Caco-2 (cell line): ENCODE data around the gene VTN. TPM values are rescaled to one million over a fixed set of nuclear protein-coding genes. Genes with fewer than 3 reads are reported as not detected.

Source experiments
- BruUV-seq: library from RNA; stranded (reverse); fragments of 400-500 nt; replicated peaks from 2 replicates; lab custom pipeline; 2021; lab: Mats Ljungman, UMichigan
- CTCF ChIA-PET: fragments of 300-600 bp; sonication (Branson Sonifier 250); formaldehyde crosslinking; loops from one replicate; lab custom pipeline; 2022; ENCODE audit warnings: antibody characterized with exemption; lab: Charles Lee
- POLR2A ChIA-PET: fragments of 300-600 bp; sonication (Branson Sonifier 250); formaldehyde crosslinking; loops from one replicate; lab custom pipeline; 2022; ENCODE audit warnings: antibody characterized with exemption; lab: Charles Lee
- DNase-seq, 2 experiments: peaks; one replicate each; pipeline versions ENCODE4 v3.0.0 to v3.0.0-alpha.2; 2020 to 2022
- H3K27me3 ChIP-seq: replicated peaks from 2 replicates; pipeline ENCODE4 v1.6.0; 2011; ENCODE audit warnings: low read length; ENCODE audit not compliant: control insufficient read depth, insufficient read depth
- H3K36me3 ChIP-seq: 2 replicates; pipeline ENCODE4 v1.5.1; 2011; ENCODE audit warnings: low read length; ENCODE audit not compliant: control insufficient read depth, insufficient read depth
- H3K4me1 ChIP-seq: fragments of 250-450 bp; sonication (Bioruptor Pico); 2 replicates; pipeline ENCODE4 v1.5.1; 2020; ENCODE audit warnings: mild to moderate bottlenecking
- H3K4me3 ChIP-seq: 2 replicates; pipeline ENCODE4 v1.5.1; 2011; ENCODE audit warnings: low read depth, mild to moderate bottlenecking, control low read depth, low read length
- H3K9me3 ChIP-seq: fragments of 250-450 bp; sonication (Bioruptor Pico); 2 replicates; pipeline ENCODE4 v1.5.1; 2020; ENCODE audit warnings: mild to moderate bottlenecking, moderate library complexity
- H3K27ac Mint-ChIP-seq: one replicate; pipeline ENCODE4 v1.8.0; 2022; ENCODE audit warnings: mixed read lengths; ENCODE audit not compliant: unreplicated experiment
- H3K27me3 Mint-ChIP-seq: one replicate; pipeline ENCODE4 v1.8.0; 2022; ENCODE audit warnings: mixed read lengths; ENCODE audit not compliant: insufficient read depth, unreplicated experiment
- H3K36me3 Mint-ChIP-seq: one replicate; pipeline ENCODE4 v1.8.0; 2022; ENCODE audit warnings: mild to moderate bottlenecking, mixed read lengths; ENCODE audit not compliant: insufficient read depth, unreplicated experiment
- H3K4me1 Mint-ChIP-seq: one replicate; pipeline ENCODE4 v1.8.0; 2022; ENCODE audit warnings: low read depth, mixed read lengths; ENCODE audit not compliant: unreplicated experiment
- H3K4me3 Mint-ChIP-seq: one replicate; pipeline ENCODE4 v1.8.0; 2022; ENCODE audit warnings: mild to moderate bottlenecking, moderate library complexity, mixed read lengths; ENCODE audit not compliant: unreplicated experiment
- H3K9me3 Mint-ChIP-seq: one replicate; pipeline ENCODE4 v1.8.0; 2022; ENCODE audit warnings: mixed read lengths; ENCODE audit not compliant: unreplicated experiment
- intact Hi-C: fragments of 100-400 bp; cut with micrococcal nuclease; formaldehyde crosslinking; loops from one replicate; pipeline ENCODE4 v1.10.0; 2022; ENCODE audit not compliant: unreplicated experiment
- total RNA-seq: library from RNA; stranded (reverse); gene quantifications from 2 replicates; pipeline ENCODE4 v1.2.3, GENCODE V29; 2022
- TF ChIP-seq, protein P1 (sequence below), 2 experiments: fragments of 200-600 bp in 1 of 2; IDR thresholded peaks; 1 replicate in 1 of 2; 2 replicates in 1 of 2; pipeline versions ENCODE4 v1.5.1 to v1.8.0; 2011 to 2022; ENCODE audit warnings: antibody characterized with exemption in 1 of 2, control low read depth in 1 of 2, inconsistent platforms in 1 of 2, low read depth in 1 of 2, low read length in 1 of 2, mild to moderate bottlenecking in 1 of 2, moderate library complexity in 1 of 2; ENCODE audit not compliant: insufficient read depth in 1 of 2, severe bottlenecking in 1 of 2, unreplicated experiment in 1 of 2

The VTN gene
- total RNA-seq, 1 experiment from 2014 or later, result 273 TPM

DNA sequence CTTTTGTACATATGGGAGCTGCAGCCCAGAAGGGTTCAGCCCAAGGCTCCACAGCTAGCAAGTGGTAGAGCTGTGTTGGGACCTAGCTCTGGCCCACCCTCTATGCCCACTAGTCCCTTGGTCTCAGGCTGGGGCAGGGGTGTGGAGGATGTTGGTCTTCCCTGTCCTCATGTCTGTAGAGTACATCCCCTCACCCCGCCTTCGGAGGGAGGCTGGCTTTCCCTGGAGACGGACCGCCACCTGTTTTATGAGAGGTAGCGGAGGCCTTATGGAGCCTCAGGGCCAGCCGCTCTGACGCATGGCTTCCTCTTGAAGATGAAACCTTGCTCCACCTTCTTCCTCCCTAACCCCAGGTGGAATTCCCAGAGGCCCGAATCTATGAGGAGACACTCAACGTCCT, 26.1 kb downstream of the VTN start:
- Histone ChIP-seq H3K4me1 (peaks cover 22% of the 10 kb centered on the region), H3K36me3 (peaks cover 28% of the 10 kb centered on the region), H3K4me3 (no peak overlapping the region), H3K9me3 (no peaks in the 10 kb centered on the region), H3K27me3 (no peaks in the 10 kb centered on the region)
- POLR2A ChIA-PET, result interaction anchor here (0.9 to 1.3 kb wide), 2 partner anchors 8 to 13 kb away, joined by 5 to 11 read pairs; partner anchors contain the start of genes IFT20, POLDIP2 and TNFAIP1
- Mint-ChIP-seq H3K9me3 (no peaks in the 10 kb centered on the region), H3K36me3 (peaks cover 91% of the 10 kb centered on the region), H3K4me1 (peaks cover 8% of the 10 kb centered on the region), H3K27me3 (no peaks in the 10 kb centered on the region), H3K4me3 (no peak overlapping the region), H3K27ac (no peak overlapping the region)
- CTCF ChIA-PET, result interaction anchor here (0.5 to 1.2 kb wide), 4 partner anchors 8 to 73 kb away, joined by 3 to 5 read pairs (median 3); partner anchors contain the start of genes IFT20 and TNFAIP1
- TF ChIP-seq, protein P1, sequence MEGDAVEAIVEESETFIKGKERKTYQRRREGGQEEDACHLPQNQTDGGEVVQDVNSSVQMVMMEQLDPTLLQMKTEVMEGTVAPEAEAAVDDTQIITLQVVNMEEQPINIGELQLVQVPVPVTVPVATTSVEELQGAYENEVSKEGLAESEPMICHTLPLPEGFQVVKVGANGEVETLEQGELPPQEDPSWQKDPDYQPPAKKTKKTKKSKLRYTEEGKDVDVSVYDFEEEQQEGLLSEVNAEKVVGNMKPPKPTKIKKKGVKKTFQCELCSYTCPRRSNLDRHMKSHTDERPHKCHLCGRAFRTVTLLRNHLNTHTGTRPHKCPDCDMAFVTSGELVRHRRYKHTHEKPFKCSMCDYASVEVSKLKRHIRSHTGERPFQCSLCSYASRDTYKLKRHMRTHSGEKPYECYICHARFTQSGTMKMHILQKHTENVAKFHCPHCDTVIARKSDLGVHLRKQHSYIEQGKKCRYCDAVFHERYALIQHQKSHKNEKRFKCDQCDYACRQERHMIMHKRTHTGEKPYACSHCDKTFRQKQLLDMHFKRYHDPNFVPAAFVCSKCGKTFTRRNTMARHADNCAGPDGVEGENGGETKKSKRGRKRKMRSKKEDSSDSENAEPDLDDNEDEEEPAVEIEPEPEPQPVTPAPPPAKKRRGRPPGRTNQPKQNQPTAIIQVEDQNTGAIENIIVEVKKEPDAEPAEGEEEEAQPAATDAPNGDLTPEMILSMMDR (IDR thresholded peaks at IDR 0.05; ENCODE audit: insufficient read depth in 1 of 2, low read depth in 1 of 2, low read length in 1 of 2, severe bottlenecking in 1 of 2, unreplicated experiment in 1 of 2), result no peak
- intact Hi-C loops, result no loop called here
- BruUV-seq, result no TSS peak
- peak in 1 of 2 experiments; percentile 56 for DNase-seq

- H3K36me3 ChIP-seq, result peaks cover 24% of the 10 kb centered on the region
- intact Hi-C loops, result no loop called here
- BruUV-seq, result no TSS peak
- Mint-ChIP-seq H3K4me3 (no peak overlapping the region), H3K9me3 (no peaks in the 10 kb centered on the region), H3K36me3 (peaks cover 90% of the 10 kb centered on the region), H3K27ac (no peak overlapping the region), H3K27me3 (no peaks in the 10 kb centered on the region), H3K4me1 (peaks cover 8% of the 10 kb centered on the region)
- H3K4me3 ChIP-seq, result no peak overlapping the region
- no peaks in the 10 kb centered on the region for H3K9me3 ChIP-seq
- peak in 1 of 2 experiments; percentile 52 for DNase-seq
- ChIA-PET POLR2A (interaction anchor here (0.9 to 1.3 kb wide), 2 partner anchors 8 to 14 kb away, joined by 5 to 11 read pairs; partner anchors contain the start of genes IFT20, POLDIP2 and TNFAIP1), CTCF (interaction anchor here (0.5 to 1.2 kb wide), 5 partner anchors 8 to 123 kb away, joined by 3 to 5 read pairs (median 3); partner anchors contain the start of genes IFT20 and TNFAIP1)
- peaks cover 22% of the 10 kb centered on the region for H3K4me1 ChIP-seq
- TF ChIP-seq, protein P1 (IDR thresholded peaks at IDR 0.05; ENCODE audit: insufficient read depth in 1 of 2, low read depth in 1 of 2, low read length in 1 of 2, severe bottlenecking in 1 of 2, unreplicated experiment in 1 of 2), result no peak
- H3K27me3 ChIP-seq, result no peaks in the 10 kb centered on the region
Measured at GRCh38 chr17:28343491-28343932, 26.6 kb downstream of the VTN start.

GRCh38 chr17:28342313-28342712, 27.8 kb downstream of the VTN start:
- Mint-ChIP-seq H3K4me1 (peaks cover 15% of the 10 kb centered on the region), H3K27ac (peak overlapping the region; percentile 21), H3K27me3 (no peaks in the 10 kb centered on the region), H3K36me3 (peaks cover 90% of the 10 kb centered on the region), H3K4me3 (no peak overlapping the region), H3K9me3 (no peaks in the 10 kb centered on the region)
- intact Hi-C loops, result no loop called here
- Histone ChIP-seq H3K36me3 (peaks cover 19% of the 10 kb centered on the region), H3K4me1 (peaks cover 25% of the 10 kb centered on the region), H3K4me3 (no peak overlapping the region), H3K9me3 (no peaks in the 10 kb centered on the region), H3K27me3 (no peaks in the 10 kb centered on the region)
- POLR2A ChIA-PET, result interaction anchor here (0.6 kb wide), 1 partner anchor 95 kb away, joined by 3 read pairs; no protein-coding TSS in a partner anchor
- no TSS peak for BruUV-seq
- no peak for DNase-seq
- TF ChIP-seq, protein P1 (IDR thresholded peaks at IDR 0.05; ENCODE audit: insufficient read depth in 1 of 2, low read depth in 1 of 2, low read length in 1 of 2, severe bottlenecking in 1 of 2, unreplicated experiment in 1 of 2), result no peak
- CTCF ChIA-PET, result no interaction called here
